Prostate gland (tissue), 2 donors: Measurements from ENCODE around the gene UTP14A.

ENCODE experiments used
- CTCF ChIP-seq, 4 experiments: fragments of 200-600 bp in 2 of 4; fragments of 450-650 bp in 2 of 4; sonication (generic) in 2 of 4; IDR thresholded peaks; 1 replicate in 3 of 4; 2 replicates in 1 of 4; pipeline ENCODE4 v1.5.1; 2016 to 2019; ENCODE audit warnings: antibody characterized with exemption in 4 of 4, mild to moderate bottlenecking in 2 of 4, moderate library complexity in 2 of 4
- POLR2A ChIP-seq: fragments of 450-650 bp; IDR thresholded peaks from one replicate; pipeline ENCODE4 v1.6.1; 2016; ENCODE audit warnings: antibody characterized with exemption, mild to moderate bottlenecking
- POLR2AphosphoS5 ChIP-seq: sonication (generic); formaldehyde crosslinking; IDR thresholded peaks from one replicate; pipeline ENCODE4 v1.6.1; 2017; ENCODE audit warnings: antibody characterized with exemption

DNA sequence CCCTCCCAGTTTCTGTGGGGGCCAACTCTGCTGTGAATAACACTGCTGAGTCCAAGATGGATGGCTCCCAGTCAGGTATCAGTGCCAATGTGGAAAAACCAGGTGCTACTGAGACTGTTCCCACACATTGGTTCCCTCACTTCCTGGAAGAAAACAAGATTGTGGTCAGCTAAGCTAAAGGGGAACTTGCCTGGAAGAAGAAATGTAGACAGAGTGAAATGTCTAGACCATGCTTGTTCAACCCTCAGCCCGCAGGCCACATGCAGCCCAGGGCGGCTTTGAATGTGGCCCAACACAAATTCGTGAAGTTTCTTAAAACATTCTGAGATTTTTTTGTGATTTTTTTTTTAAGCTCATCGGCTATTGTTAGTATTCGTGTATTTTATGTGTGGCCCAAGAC lies 28.6 kb upstream of the UTP14A start:
- TF ChIP-seq CTCF (IDR thresholded peaks at IDR 0.05) (no peak), POLR2AphosphoS5 (no peak), POLR2A (no peak)
